CD4-positive, alpha-beta T cell treated with Interferon alpha-2 for 1 hour (primary cell): Measurements from ENCODE around the gene GINS3.
A peak's percentile ranks its signal among the peaks of the same experiment; 100 is the strongest.
"Not testable (repeated sequence)": the region's sequence is repeated elsewhere in the genome, so short reads cannot be mapped to it uniquely, and the experiment has no call there.

ENCODE experiments used
- DNase-seq, 2 donors: peaks; one replicate each; pipeline ENCODE4 v3.0.0-alpha.2; 2020 to 2022

The GINS3 gene

GRCh38 chr16:58393138-58393504 is 850 bp downstream of the GINS3 start:
- DNase-seq: no peak

GRCh38 chr16:58396897-58397296 is 4.6 kb downstream of the GINS3 start:
- DNase-seq: not testable (repeated sequence)

GRCh38 chr16:58399718-58400633 is 7.7 kb downstream of the GINS3 start:
- no peak for DNase-seq

GRCh38 chr16:58401305-58401704 is 9.0 kb downstream of the GINS3 start:
- not testable (repeated sequence) for DNase-seq

- DNase-seq: no peak
Observed at GRCh38 chr16:58402796-58403195, 10.5 kb downstream of the GINS3 start.

GRCh38 chr16:58409316-58409973 is 17.2 kb downstream of the GINS3 start:
- DNase-seq: no peak

GRCh38 chr16:58411336-58411735 is 19.1 kb downstream of the GINS3 start:
- DNase-seq: no peak

GRCh38 chr16:58411736-58412614 is 19.7 kb downstream of the GINS3 start:
- DNase-seq: no peak

GRCh38 chr16:58412615-58412970 is 20.3 kb downstream of the GINS3 start:
- not testable (repeated sequence) for DNase-seq

- no peak for DNase-seq
Observed at GRCh38 chr16:58413359-58413758, 21.1 kb downstream of the GINS3 start.

GRCh38 chr16:58415003-58415402 is 22.7 kb downstream of the GINS3 start:
- DNase-seq: no peak

GRCh38 chr16:58415961-58416360 is 23.7 kb downstream of the GINS3 start:
- DNase-seq: not testable (repeated sequence)

GRCh38 chr16:58417035-58417434 is 24.8 kb downstream of the GINS3 start:
- DNase-seq: no peak

GRCh38 chr16:58417600-58417999 is 25.3 kb downstream of the GINS3 start:
- no peak for DNase-seq

- DNase-seq: no peak
Observed at GRCh38 chr16:58418026-58418425, 25.8 kb downstream of the GINS3 start.

- DNase-seq: no peak
Observed at GRCh38 chr16:58418601-58419000, 26.3 kb downstream of the GINS3 start.

- no peak for DNase-seq
Observed at GRCh38 chr16:58419241-58419990, 27.1 kb downstream of the GINS3 start.

GRCh38 chr16:58421059-58421458 is 28.8 kb downstream of the GINS3 start:
- DNase-seq: no peak

GRCh38 chr16:58421529-58421928 is 29.3 kb downstream of the GINS3 start:
- DNase-seq: no peak

GRCh38 chr16:58422809-58423208 is 30.5 kb downstream of the GINS3 start:
- DNase-seq: no peak

- DNase-seq: no peak
Observed at GRCh38 chr16:58425245-58425644, 33.0 kb downstream of the GINS3 start.

GRCh38 chr16:58425756-58426494 is 33.7 kb downstream of the GINS3 start:
- peak; percentile 25 to 34 for DNase-seq
